GM19043 (cell line): ENCODE measurements around the gene CYP3A7.
"Not testable (repeated sequence)": the region's sequence is repeated elsewhere in the genome, so short reads cannot be mapped to it uniquely, and the experiment has no call there.

Experiments used
- ATAC-seq: cut with Tn5 transposase; IDR thresholded peaks from one replicate; pipeline ENCODE4 v1.9.1; 2021; ENCODE audit warnings: low read depth; ENCODE audit not compliant: unreplicated experiment

The CYP3A7 gene

DNA sequence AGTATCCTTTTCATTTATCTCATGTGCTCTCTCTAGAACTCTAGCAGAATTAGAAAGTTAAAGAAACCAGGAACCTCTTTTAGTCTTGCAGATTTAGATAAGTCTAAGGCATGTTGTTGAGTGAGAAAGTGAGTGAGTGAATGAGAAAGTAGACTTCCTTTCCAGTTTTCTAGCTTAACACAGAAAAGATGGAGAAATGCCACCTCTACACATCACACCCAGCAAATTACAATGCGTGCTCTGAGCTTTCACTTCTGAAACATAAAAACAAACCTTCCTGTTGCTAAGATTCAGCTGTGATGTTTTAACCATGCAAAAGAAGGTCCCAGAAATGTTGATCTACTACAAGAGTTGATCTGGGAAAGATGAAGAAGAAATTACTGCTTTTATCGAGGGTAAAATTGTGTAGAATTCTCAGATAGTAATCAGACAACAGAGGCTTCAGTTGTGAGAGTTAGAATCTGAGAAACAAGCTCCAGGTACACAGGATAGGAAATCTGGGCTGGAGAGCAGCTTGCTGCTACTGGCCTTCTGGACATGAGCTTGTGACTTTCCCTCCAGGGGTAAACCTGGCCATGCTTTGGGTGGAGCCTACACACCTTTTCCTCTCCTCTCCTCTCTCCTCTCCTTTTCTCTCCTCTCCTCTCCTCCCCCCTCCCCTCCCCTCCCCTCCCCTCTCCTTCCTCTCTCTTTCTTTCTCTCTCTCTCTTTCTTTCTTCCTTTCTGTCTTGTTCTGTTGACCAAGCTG, 59.8 kb downstream of the CYP3A7 start:
- no peak for ATAC-seq

DNA sequence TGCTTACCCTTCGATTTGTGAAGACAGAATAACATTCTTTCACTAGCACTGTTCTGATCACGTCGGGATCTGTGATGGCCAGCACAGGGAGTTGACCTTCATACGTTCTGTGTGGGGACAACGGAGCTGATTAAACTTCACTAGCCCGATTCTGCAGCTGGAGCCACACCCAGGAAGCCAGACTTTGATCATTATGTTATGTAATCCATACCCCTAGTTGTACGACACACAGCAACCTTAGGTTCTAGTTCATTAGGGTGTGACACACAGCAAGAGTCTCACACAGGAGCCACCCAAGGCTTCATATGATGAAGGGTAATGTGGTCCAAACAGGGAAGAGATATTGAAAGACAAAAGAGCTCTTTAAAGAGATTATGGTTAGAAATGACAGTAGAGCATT, 62.4 kb downstream of the CYP3A7 start:
- ATAC-seq = no peak

DNA sequence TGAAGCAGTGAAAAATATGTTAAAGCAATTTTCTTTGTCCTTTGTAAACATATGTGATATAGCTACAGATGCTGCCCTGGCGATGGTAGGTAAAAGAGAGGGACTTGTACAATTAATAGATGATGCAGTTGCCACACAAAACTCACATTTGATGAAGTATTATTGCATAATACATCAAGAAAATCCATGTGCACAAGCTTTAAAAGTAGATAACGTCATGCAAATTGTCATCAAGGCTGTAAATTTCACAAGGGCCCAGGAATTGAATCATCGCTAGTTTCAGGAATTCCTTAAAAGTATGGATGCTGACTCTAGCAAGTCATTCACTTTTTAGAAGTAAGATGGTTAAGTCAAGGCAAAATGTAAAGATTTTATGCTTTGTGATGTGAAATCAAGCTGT, 65.2 kb downstream of the CYP3A7 start:
- no peak for ATAC-seq

DNA sequence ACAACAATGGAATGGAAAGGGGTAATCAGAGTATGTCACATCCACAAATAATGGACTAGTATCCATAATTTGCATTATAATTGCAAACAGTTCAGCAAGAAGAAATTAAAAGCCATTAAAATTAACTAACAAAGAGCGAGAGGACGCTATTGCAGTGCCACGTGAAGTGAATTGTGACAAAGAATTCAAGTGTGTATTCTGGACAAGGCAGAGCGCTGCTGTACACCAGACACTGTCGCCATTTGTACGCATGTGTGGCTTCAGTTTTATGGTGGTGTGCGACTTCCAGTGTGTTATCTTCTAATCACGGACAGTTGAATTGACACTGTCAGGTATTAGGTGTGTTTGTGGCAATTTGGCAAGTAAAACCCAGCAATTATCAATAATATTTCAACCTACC, 66.5 kb downstream of the CYP3A7 start:
- no peak for ATAC-seq

DNA sequence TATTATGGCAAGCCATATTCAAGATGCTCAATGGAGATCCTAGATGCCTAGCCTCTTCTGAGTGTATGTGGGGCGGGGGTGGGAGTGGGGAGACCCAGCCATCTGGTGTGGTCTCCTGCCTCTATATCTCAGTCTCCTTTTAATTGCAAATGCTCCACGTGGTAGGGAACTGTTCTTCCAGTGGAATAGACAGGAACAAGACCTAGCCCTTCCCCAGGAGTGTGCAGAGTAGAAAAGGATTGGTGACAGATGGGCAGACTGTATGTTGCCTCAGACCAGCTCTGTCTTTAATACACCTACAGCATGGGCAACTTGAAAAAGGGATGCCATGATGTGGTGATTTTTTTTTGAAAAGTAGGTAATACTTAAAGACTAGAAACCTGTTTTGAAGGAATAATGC, 67.8 kb downstream of the CYP3A7 start:
- ATAC-seq = no peak

DNA sequence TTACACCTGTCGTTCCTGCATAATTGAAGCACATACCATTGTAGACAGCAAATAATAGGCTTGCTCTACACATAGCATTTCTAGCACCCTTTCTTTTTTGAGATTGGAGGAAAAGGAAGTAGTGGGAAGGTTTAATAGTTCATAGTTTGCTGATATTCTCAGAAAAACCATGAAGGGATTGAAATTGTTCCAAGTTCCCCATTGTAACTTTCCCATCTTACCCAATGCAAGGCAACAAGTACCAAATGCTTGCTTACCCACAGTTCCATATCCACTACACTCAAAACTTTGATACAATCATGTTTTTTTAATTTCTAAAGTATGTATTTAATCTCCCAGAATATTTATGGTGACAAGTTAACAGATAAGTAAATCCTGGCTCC, 69.0 kb downstream of the CYP3A7 start:
- no peak for ATAC-seq

DNA sequence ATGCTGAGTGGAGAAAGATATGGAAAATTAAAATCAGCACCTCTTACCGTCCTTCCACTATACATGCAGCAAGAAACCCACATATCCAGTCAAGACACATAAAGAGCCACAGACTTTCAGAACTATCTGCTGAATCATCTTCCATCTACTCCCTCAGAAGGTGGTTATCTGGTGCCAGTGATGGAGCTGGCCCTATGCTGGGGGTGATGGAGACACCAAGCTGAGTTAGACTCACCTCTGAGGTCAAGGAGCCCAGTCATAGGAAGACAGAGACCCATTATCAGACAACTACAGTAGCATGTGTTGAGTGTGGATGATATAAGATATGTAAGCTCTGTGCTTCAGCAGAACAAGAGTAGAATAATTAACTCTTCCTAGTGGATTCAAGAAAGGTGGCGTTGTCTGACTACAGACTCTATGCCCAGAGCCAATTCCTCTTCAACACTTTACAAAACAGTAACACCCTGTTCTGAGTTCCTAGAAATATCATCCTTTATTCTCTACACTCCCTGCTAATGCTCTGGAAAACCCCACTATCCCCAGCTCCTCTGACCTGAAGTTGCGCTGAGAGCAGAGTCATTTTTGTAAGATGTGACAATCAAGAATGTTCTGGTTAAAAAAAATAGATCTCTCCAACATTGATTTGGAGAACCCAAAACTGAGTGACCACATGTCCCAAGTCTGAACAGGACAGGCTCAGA, 69.5 kb downstream of the CYP3A7 start:
- ATAC-seq = no peak

DNA sequence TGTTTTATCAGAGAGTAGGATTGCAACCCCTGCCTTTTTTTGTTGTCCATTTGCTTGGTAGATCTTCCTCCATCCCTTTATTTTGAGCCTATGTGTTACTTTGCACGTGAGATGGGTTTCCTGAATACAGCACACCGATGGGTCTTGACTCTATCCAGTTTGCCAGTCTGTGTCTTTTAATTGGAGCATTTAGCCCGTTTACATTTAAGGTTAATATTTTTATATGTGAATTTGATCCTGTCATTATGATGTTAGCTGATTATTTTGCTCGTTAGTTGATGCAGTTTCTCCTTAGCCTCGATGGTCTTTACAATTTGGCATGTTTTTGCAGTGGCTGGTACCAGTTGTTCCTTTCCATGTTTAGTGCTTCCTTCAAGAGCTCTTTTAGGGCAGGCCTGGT, 77.1 kb downstream of the CYP3A7 start:
- not testable (repeated sequence) for ATAC-seq
